Vagina (tissue), 2 donors: ENCODE data around the gene C1QTNF8. TPM values are rescaled to one million over a fixed set of nuclear protein-coding genes. Genes with fewer than 3 reads are reported as not detected.

Experiments used
- DNase-seq, 2 donors: peaks; one replicate each; pipeline ENCODE4 v3.0.0-alpha.2; 2017; ENCODE audit errors: extremely low spot score in 2 of 2
- H3K27ac ChIP-seq: fragments of 200-600 bp; sonication (generic); one replicate; pipeline ENCODE4 v1.5.1; 2019
- H3K27me3 ChIP-seq: fragments of 200-600 bp; sonication (generic); one replicate; pipeline ENCODE4 v1.5.1; 2019
- H3K36me3 ChIP-seq, 2 donors: fragments of 200-600 bp; sonication (generic); one replicate each; pipeline ENCODE4 v1.5.1; 2017 to 2019
- H3K4me1 ChIP-seq: fragments of 200-600 bp; sonication (generic); one replicate; pipeline ENCODE4 v1.5.1; 2019
- H3K4me3 ChIP-seq, 2 donors: fragments of 200-600 bp; sonication (generic); 1 replicate in 1 of 2; 2 replicates in 1 of 2; pipeline ENCODE4 v1.5.1; 2016 to 2019
- H3K9me3 ChIP-seq: fragments of 200-600 bp; sonication (generic); one replicate; pipeline ENCODE4 v1.5.1; 2019
- CTCF ChIP-seq, 3 experiments: fragments of 450-650 bp in 2 of 3; fragments of 200-600 bp in 1 of 3; sonication (generic) in 1 of 3; IDR thresholded peaks; one replicate each; pipeline ENCODE4 v1.5.1; 2017 to 2019; ENCODE audit warnings: antibody characterized with exemption in 3 of 3, mild to moderate bottlenecking in 2 of 3, moderate library complexity in 2 of 3
- POLR2A ChIP-seq, 2 donors: fragments of 450-650 bp; IDR thresholded peaks; one replicate each; pipeline ENCODE4 v1.6.1; 2017; ENCODE audit warnings: antibody characterized with exemption in 2 of 2, mild to moderate bottlenecking in 2 of 2, moderate library complexity in 2 of 2
- POLR2AphosphoS5 ChIP-seq, 2 donors: sonication (generic); formaldehyde crosslinking; IDR thresholded peaks; one replicate each; pipeline ENCODE4 v1.9.0; 2017; ENCODE audit warnings: antibody characterized with exemption in 2 of 2, mild to moderate bottlenecking in 2 of 2, low read depth in 1 of 2; ENCODE audit not compliant: insufficient read depth in 1 of 2
- intact Hi-C: fragments of 100-400 bp; cut with DNase I; formaldehyde crosslinking; loops from one replicate; pipeline ENCODE4 v1.15.1; 2023
- total RNA-seq: library from RNA; depleted of rRNA; stranded (reverse); fragments of >200 nt; gene quantifications from one replicate; pipeline ENCODE4 v1.2.3, GENCODE V29; 2016

The C1QTNF8 gene
- total RNA-seq, 1 donor from 2014 or later, result not detected

DNA sequence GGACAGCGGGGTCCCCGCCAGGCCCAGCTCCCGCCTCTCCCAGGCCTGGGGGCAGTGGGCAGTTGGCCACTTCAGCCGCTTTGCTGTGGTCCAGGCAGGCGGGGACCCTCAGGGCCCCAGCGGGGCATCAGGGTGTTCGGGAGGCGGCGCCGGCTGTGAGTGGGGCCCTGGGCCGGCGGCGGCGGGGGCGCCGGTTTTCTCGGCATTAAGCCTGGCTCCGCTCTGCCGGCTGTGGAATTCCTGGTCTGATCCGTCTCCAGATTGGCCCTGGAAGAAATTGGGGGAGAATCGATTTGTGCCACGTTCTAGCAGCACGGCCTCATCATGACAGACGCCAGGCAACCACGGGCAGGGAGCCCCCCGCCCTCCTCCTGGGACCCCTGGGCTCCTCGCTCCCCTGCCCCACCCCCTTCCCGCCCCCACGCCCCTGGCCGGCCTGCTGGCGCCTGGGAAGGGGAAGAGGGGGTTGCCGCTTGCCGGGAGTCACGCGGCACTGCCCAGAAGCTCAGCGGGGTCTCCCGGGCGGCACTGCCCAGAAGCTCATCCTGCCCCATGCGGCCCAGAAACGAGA, 52.1 kb downstream of the C1QTNF8 start:
- Histone ChIP-seq H3K36me3 (no peaks in the 10 kb centered on the region), H3K4me1 (peaks cover 11% of the 10 kb centered on the region), H3K27ac (no peak overlapping the region), H3K27me3 (no peaks in the 10 kb centered on the region), H3K4me3 (no peak overlapping the region), H3K9me3 (no peaks in the 10 kb centered on the region)
- intact Hi-C loops, result no loop called here
- TF ChIP-seq CTCF (IDR thresholded peaks at IDR 0.05) (no peak), POLR2A (IDR thresholded peaks at IDR 0.05) (no peak), POLR2AphosphoS5 (IDR thresholded peaks at IDR 0.05; ENCODE audit: insufficient read depth in 1 of 2, low read depth in 1 of 2) (no peak)
- no peak for DNase-seq

DNA sequence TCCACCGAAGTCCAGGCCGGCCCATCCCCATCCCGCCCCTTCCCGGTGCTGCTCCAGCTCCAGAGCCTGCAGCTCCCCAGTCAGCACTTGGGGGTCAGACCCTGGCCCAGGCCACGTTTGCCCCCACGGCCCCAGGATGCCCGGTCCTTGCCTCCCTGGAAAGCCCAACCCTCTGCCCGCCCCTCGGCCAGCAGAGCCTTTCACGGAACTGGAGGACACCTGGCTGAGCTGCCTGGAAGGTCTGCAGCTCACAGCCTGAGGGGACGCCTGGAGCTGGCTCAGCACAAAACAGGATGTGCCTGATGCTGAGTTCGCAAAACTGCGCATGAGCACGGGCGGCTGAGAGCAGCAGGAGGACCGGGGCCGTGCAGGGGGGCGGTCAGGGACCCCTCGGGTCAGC, 53.2 kb downstream of the C1QTNF8 start:
- Histone ChIP-seq H3K4me3 (no peak overlapping the region), H3K36me3 (no peaks in the 10 kb centered on the region), H3K4me1 (peaks cover 11% of the 10 kb centered on the region), H3K27ac (no peak overlapping the region), H3K27me3 (no peaks in the 10 kb centered on the region), H3K9me3 (no peaks in the 10 kb centered on the region)
- DNase-seq, result no peak
- intact Hi-C loops, result no loop called here
- TF ChIP-seq CTCF (IDR thresholded peaks at IDR 0.05) (no peak), POLR2AphosphoS5 (IDR thresholded peaks at IDR 0.05; ENCODE audit: insufficient read depth in 1 of 2, low read depth in 1 of 2) (no peak), POLR2A (IDR thresholded peaks at IDR 0.05) (no peak)

DNA sequence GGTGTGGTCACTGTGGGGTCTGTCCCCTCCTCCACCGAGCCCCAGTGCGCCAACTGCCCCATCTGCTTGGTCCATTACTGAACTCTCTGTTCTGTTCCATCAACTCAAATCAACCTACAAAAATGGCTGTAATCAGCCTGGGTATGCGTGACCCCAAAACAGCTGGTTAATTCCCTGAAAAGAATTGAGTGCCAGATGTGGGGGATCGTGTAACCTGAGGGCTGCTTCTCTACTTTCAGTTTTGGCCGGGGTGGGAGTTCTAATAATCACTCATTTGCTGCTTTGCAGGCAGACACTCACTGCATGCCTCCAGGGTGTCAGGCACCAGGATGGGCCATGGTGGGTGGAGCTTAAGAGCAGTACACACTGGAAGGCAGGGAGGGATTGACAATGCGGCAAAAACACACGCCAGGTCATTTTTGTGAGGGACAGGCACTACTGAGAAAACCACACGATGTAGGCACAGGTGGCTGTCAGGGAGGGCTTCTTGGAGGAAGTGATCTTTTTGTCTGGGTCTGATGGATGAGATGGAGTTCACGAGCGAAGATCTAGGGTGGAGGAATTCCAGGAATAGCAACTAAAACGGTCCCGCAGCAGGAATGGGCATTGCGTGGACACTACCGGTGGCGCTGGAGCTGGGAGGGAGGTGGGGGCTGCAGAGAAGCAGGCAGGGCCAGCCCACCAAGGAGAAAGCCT, 53.8 kb downstream of the C1QTNF8 start:
- intact Hi-C loops, result no loop called here
- Histone ChIP-seq H3K36me3 (no peaks in the 10 kb centered on the region), H3K4me1 (peaks cover 11% of the 10 kb centered on the region)

GRCh38 chr16:1040346-1040745, 55.7 kb downstream of the C1QTNF8 start:
- H3K4me1 ChIP-seq, result peaks cover 17% of the 10 kb centered on the region
- DNase-seq, result no peak
- H3K27me3 ChIP-seq, result no peaks in the 10 kb centered on the region
- no peaks in the 10 kb centered on the region for H3K9me3 ChIP-seq
- no peak overlapping the region for H3K4me3 ChIP-seq
- no peak overlapping the region for H3K27ac ChIP-seq
- TF ChIP-seq POLR2AphosphoS5 (IDR thresholded peaks at IDR 0.05; ENCODE audit: insufficient read depth in 1 of 2, low read depth in 1 of 2) (no peak), POLR2A (IDR thresholded peaks at IDR 0.05) (no peak), CTCF (IDR thresholded peaks at IDR 0.05) (no peak)
- intact Hi-C loops, result no loop called here
- no peaks in the 10 kb centered on the region for H3K36me3 ChIP-seq

More for the DNA sequence above, 53.8 kb downstream of the C1QTNF8 start:
- Histone ChIP-seq H3K27ac (no peak overlapping the region), H3K9me3 (no peaks in the 10 kb centered on the region), H3K27me3 (no peaks in the 10 kb centered on the region), H3K4me3 (no peak overlapping the region)
- TF ChIP-seq CTCF (IDR thresholded peaks at IDR 0.05), result no peak
- no peak for TF ChIP-seq POLR2AphosphoS5 (IDR thresholded peaks at IDR 0.05; ENCODE audit: insufficient read depth in 1 of 2, low read depth in 1 of 2)
- TF ChIP-seq POLR2A (IDR thresholded peaks at IDR 0.05), result no peak
- no peak for DNase-seq

GRCh38 chr16:1039762-1040161, 56.3 kb downstream of the C1QTNF8 start:
- Histone ChIP-seq H3K27me3 (no peaks in the 10 kb centered on the region), H3K27ac (no peak overlapping the region), H3K9me3 (no peaks in the 10 kb centered on the region), H3K4me1 (peaks cover 17% of the 10 kb centered on the region), H3K4me3 (no peak overlapping the region), H3K36me3 (no peaks in the 10 kb centered on the region)
- DNase-seq, result no peak
- intact Hi-C loops, result no loop called here
- TF ChIP-seq CTCF (IDR thresholded peaks at IDR 0.05) (no peak), POLR2A (IDR thresholded peaks at IDR 0.05) (no peak), POLR2AphosphoS5 (IDR thresholded peaks at IDR 0.05; ENCODE audit: insufficient read depth in 1 of 2, low read depth in 1 of 2) (no peak)
